Activated CD4-positive, CD25-positive, alpha-beta regulatory T cell treated with anti-CD3 and anti-CD28 coated beads, Interleukin-2, amount 50 U/mL, for 16 hours (primary cell): ENCODE results near the gene FBXW8.

Experiments used
- DNase-seq: peaks from one replicate; pipeline ENCODE4 v3.0.0-alpha.2; 2020; ENCODE audit warnings: low read depth, low spot score

FBXW8 gene

DNA sequence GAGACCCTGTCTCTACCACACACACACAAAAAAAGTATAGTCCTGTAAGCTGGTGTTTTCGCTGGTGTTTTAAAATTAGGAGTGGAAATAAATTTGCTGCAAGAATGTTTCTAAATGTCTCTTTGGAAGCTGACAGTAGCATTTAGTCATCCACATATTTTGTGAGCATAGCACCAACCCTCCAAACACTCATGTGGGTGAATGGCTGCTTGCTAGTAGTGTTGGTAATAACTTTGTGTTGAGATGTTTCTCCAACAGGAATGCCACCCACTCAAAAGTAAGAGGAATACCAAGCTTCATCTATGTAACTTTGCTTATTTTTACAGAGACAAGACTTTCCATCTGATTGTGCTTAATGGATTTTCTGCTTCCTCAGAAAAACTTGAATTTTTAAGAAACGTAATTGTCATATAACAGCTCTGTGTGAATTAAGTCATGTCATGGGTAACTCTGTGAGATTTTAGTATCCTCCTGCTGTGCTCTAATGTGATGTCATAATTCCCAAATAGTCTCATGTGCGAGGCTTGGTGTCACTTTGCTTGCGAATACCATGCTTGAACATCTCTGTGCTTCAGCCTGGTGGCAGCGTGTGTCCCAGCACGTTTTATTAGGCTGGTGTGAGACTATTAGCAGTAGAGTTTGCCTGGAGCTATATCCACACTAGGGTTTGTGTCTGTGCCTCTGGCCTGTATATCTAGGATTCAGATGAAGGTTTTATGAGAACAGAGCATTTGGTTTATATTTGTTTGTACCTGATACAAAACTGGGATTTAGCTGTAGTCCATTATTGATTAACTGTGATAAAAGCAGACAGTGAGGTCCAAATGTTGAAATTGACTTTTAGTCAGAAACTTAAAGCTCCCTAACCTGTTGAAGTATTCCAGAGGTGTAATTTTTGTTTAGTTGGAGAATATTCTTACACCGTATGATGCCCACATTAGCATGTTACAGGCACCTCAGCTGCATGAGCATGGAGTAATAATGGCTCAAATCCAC, 80.5 kb downstream of the FBXW8 start:
- DNase-seq = no peak

DNA sequence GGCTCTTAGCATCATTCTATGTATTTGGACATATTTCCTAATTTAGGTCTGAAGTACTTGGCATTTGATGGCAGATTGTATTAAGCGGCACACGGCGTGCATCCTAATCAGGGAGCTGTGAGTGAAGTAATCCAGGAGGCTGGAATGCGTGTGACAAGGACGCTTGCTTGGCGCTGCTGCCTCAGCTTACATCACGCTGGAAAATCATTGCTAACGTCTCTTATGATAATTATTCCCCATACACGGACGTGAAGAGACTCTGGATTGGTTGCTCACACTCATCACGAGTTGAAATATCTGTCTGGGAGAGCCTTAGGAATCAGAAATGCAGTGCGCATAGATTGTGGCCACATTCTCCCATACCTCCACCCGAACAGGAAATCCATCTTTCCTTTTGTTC, 85.3 kb downstream of the FBXW8 start:
- DNase-seq = no peak

DNA sequence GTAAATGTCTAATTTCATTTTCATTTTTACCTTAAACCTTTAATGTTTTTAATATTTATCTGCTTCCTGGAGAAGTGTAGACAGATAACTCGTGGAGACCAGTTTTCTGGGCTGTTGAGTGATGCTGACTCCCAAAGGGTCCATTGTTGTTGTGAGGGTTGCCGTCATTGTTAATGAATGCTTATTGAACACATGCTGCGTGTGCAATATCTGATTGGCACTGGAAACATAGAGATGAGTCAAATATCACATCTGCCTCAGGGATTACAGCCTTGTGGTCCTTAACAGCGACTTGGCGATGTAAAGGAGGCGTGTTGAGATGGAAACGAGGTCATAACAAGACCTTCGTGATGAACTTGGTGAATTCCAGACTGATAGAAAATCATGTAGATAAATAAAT, 85.9 kb downstream of the FBXW8 start:
- DNase-seq = no peak

DNA sequence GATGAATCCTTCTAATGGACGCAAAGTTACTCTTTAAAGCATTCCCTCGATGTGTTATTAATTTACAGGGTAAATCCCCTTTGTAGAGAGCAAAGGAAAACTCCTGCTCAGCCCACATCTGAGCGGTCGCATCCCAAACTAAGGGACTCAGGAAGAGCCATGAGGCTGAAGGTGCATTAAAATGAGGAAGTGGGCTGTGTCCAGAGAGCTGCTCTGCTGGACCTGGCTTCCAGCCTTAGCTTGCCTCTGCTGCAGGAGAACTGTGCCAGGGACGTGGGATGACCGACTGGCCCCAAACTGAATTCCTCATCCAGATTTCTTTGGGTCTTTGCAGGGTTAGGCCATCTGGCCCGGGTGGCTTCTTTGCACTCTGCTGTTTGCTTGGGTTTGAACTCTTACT, 88.3 kb downstream of the FBXW8 start:
- DNase-seq = no peak

DNA sequence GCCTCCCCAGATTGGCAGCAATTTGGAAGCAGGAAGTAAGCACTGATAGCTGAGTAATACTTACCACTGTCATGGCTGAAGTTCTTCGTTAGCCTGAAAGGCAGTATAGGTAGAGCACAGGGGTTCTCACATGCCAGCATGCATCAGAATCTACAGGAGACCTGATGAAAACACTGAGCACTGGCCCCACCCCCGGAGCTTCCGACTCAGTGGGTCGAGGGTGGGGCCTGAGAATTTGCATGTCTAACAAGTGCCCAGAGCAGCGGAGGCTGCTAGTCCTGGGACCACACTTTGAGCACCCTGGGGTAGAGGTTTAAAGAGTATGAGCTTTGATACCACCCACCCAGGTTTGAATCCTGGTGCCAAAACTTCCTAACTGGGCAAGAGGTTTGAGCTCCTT, 89.6 kb downstream of the FBXW8 start:
- no peak for DNase-seq

DNA sequence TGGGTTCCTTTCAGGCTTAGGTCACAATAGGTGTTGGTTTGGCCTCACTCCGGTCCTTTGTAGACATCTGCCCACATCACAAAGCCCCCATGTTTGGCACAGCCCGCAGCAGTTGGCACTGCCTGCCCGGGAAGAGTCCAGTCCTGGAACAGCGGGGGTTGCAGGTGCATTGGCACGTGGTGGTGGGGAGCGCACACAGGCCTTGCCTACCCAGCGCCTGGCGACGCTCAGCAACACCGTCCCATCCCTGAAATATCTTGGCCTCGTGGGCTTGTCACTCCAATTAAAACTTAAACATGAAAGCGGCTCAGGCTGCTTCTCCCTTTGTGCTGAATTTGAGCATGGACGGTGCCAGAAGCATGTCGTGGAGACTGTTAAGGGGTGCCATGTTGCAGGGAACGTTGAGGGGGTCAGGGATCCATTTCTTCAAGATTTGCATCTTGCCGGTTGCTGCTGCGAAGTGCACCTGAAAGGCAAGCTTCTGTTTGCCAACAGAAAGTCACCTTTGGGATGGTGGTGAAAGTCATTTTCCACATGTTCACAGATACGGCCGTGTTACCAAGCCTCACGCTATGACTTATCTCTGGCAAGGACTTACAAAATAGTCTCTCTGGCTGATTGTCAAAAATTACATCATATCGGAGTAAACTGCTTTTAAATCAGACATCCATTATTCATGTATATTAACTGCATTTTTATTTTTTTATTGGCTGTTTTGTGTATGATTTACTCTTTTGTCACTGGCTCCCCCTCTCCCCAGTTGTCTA, 91.5 kb downstream of the FBXW8 start:
- DNase-seq = no peak

- DNase-seq = no peak
Measured at GRCh38 chr12:117003883-117004404, 93.2 kb downstream of the FBXW8 start.

DNA sequence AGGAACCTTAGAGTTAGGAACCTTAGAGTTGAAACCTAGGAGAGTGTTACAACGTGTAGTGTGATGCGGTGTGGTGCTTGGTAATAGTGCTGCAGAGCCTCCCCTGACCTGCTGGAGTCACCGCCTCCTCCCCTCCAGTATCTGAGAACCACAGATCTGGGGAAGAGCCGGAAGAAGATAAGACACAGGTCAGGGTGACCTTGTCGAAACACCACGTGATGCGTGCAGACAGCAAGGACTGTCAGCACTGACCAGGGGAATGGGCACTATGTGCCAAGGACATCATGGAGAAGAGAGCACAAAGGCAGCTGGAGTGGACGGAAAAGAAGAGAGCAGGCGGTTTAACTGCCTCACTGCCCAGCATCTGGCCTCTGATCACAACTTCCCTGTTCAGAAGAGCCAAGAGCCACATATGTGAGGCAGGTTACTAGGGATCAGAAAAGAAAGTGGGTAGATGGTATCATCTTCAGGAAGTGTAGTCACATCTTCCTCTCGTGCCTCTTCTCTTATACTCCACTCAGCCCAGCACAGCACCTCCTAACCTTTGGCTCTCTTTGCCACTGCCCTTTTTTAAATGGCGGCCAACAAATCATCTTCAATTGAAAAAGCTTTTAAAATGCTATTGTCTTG, 94.8 kb downstream of the FBXW8 start:
- no peak for DNase-seq

- DNase-seq = no peak
Measured at GRCh38 chr12:117006333-117006732, 95.6 kb downstream of the FBXW8 start.

GRCh38 chr12:117007577-117007976, 96.8 kb downstream of the FBXW8 start:
- DNase-seq = no peak

GRCh38 chr12:117009759-117010158, 99.0 kb downstream of the FBXW8 start:
- DNase-seq = no peak

- no peak for DNase-seq
Measured at GRCh38 chr12:117010693-117011451, 100.1 kb downstream of the FBXW8 start.

DNA sequence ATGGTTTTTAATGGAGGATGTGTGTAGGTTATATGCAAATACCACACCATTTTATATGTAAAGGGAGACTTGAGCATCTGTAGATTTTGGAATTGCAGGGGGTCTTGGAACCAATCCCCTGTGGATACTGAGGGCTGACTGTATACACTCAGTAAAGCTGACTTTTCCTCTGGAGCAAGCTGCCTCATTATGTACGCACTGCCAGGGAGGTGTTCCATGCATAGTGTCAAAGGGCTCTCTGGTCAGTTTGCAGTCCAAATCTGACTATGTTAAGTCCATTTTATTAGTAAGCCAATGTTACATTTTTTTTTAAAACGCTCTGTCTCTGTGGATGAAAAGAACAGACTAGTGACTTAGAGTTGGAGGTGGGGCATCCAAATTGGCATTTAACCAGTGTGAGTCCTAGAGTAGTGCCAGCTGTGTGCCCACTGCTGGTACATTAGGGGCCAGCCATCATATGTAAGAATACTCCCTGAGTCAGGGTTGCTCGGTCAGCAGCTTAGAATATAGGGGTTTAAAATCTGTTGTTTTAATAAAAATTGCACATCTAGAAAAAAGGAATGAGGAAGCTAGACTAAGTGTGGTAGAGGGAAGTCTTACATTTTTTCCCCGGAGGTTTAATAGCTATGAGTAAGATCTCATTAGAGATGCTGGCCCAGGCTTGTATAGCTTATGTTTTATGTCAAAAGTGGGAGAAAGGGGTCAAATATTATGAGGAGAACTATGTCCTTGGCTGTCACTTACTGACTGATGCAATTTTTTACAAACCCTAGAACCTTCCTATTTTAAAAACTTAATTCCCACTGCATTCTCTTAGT, 101.4 kb downstream of the FBXW8 start:
- no peak for DNase-seq

DNA sequence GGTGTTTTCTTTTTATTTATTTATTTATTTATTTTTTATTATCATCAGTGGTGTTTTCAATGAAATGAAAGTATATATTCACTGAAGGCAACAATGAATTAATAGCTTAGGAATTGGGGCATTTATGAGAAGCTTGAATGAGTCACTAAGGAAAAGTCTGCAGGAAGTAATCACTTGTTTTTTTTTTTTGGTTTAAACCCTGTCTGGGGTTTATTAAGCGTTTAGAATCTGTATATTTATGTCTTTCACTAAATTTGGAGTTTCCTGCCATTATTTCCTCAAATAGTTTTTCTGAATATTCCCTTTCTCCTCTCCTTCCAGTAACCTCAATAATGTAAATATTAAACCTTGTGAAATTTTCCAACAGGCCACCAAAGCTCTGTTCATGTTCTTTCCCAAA, 103.0 kb downstream of the FBXW8 start:
- DNase-seq = no peak

DNA sequence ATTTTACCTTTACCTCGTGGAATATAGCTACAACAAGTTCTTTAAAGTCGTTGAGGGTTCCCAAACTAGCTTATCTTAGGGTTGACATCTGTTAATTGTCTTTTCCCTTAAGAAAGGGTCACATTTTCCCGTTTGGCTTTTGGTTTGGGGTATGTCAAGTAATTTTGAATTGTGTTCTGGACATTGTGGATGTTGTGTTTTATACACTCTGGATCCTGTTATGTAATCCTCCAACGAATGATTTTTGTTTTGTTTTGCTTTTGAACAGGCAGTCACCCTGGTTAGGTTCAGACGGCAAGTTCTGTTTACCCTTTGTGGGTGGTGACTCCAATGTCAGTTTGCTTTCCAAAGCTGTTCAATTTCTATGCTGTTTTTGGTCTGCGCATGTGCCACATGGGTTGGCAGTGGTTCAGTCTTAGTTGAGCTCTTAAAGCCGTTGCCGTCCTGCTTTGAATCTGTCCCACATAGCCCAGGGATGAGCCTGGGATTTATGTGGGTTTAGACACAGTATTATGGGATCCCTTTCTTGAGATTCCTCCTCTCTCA, 103.7 kb downstream of the FBXW8 start:
- DNase-seq = no peak

DNA sequence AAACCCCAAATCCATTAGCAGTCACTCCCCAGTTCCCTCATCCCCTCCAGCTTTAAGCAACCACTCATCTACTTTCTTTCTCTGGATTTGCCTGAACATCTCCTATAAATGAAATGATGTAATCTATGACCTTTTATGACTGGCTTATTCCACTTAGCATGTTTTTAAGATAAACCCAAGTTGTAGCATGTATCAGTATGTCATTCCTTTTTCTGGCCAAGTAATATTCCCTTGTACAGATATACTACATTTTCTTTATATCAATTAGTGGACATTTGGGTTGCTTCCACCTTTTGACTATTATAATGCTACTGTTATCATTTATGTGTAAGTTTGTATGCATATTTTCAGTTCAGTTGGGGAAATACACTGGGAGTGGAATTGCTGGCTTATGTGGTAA, 105.1 kb downstream of the FBXW8 start:
- DNase-seq = no peak

DNA sequence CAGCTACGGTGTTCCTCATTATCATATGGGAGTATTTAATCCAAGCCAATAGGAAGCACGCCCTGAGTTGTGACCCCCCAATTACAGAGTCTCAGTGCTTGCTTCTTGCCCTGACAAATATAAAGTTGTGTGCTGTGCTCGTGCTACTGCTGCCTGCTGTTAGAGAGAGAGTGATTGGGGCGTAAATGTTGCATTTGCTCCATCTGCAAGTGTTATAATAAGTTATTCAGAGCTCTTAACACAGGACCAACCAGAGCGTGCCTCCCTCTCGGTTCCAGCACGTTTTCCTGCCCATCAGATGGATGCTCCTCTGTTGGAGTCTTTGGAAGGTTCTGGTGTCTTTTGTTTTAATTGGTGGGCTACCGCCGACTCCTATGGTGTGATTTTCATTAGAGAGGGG, 107.1 kb downstream of the FBXW8 start:
- DNase-seq = no peak

GRCh38 chr12:117018276-117018675, 107.5 kb downstream of the FBXW8 start:
- no peak for DNase-seq

DNA sequence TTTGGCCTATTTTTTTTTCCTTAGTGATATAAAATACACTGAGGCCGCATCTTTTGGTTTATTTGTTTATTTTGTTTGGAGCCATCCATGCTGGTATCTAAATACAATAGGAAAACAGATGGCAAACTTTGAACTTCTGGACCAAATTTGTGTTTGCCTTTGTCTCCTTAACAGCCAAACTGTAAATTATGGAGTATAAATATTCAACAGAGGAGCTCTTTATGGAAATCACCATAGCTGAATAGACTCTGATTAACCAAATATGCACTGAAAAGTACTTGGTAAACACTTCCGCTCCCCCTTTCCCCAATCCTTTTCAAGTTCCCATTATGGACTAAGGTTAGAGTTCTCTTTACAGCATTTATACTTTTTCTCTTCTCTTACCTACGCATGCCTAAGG, 107.9 kb downstream of the FBXW8 start:
- DNase-seq = no peak

DNA sequence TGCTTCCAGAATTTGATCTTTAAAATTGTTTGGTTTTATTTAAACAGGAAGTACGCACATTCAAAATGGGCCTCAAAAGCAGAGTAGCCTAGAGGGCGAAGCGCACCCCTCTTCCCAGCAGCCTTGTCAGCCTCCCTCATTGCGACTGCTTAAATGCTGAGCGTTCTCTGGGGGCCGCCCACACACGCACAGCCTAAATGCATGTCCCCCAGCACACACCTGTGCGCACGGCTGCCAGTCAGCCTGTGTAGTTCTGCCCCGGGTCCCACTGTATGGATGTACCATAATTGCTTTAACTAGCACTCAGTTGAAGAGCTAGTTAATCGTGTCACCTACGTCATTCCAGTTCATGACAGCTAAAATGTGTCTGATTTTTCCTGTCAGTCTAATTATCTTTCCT, 109.1 kb downstream of the FBXW8 start:
- no peak for DNase-seq
